ENCODE measurements around the gene ZNF648.

GRCh38 chr1:182004601-182005000 is 56.9 kb downstream of the ZNF648 start:
- no peak for TF ChIP-seq YY1 (IDR thresholded peaks at IDR 0.05; ENCODE audit: low read depth)
- no peak for TF ChIP-seq RAD21 (IDR thresholded peaks at IDR 0.05; ENCODE audit: low read depth)
- no peak for TF ChIP-seq NFIC (IDR thresholded peaks at IDR 0.05)
- TF ChIP-seq, protein P1, sequence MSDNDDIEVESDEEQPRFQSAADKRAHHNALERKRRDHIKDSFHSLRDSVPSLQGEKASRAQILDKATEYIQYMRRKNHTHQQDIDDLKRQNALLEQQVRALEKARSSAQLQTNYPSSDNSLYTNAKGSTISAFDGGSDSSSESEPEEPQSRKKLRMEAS (IDR thresholded peaks at IDR 0.05): no peak
- no peak for TF ChIP-seq USF1 (IDR thresholded peaks at IDR 0.05)
- TF ChIP-seq CEBPB (IDR thresholded peaks at IDR 0.05): no peak
- no peak for TF ChIP-seq TEAD4 (IDR thresholded peaks at IDR 0.05)
- TF ChIP-seq TCF12 (IDR thresholded peaks at IDR 0.05; ENCODE audit: low read depth): no peak
